Glutamatergic neuron (in vitro differentiated cells): ENCODE measurements around the gene CPHXL2. TPM values are rescaled to one million over a fixed set of nuclear protein-coding genes. Genes with fewer than 3 reads are reported as not detected.

Experiments used
- DNase-seq: peaks from one replicate; pipeline ENCODE4 v3.0.0; 2022
- H3K27ac Mint-ChIP-seq: one replicate; pipeline ENCODE4 v1.8.0; 2020; ENCODE audit warnings: mild to moderate bottlenecking, mixed read lengths, inconsistent platforms; ENCODE audit not compliant: unreplicated experiment
- H3K27me3 Mint-ChIP-seq: one replicate; pipeline ENCODE4 v1.8.0; 2020; ENCODE audit warnings: mild to moderate bottlenecking, moderate library complexity, mixed read lengths, inconsistent platforms; ENCODE audit not compliant: unreplicated experiment
- H3K36me3 Mint-ChIP-seq: one replicate; pipeline ENCODE4 v1.8.0; 2020; ENCODE audit warnings: mild to moderate bottlenecking, mixed read lengths, inconsistent platforms; ENCODE audit not compliant: unreplicated experiment
- H3K4me1 Mint-ChIP-seq: one replicate; pipeline ENCODE4 v1.8.0; 2020; ENCODE audit warnings: mild to moderate bottlenecking, low read depth, mixed read lengths, inconsistent platforms; ENCODE audit not compliant: unreplicated experiment
- H3K4me3 Mint-ChIP-seq: one replicate; pipeline ENCODE4 v1.8.0; 2020; ENCODE audit warnings: mild to moderate bottlenecking, mixed read lengths, inconsistent platforms; ENCODE audit not compliant: unreplicated experiment
- H3K9me3 Mint-ChIP-seq: one replicate; pipeline ENCODE4 v1.8.0; 2020; ENCODE audit warnings: mild to moderate bottlenecking, moderate library complexity, mixed read lengths, inconsistent platforms; ENCODE audit not compliant: unreplicated experiment
- long read RNA-seq: library from polyadenylated mRNA; unstranded; transcript quantifications from one replicate; pipeline ENCODE4 v2.0.0, GENCODE V29; 2020; ENCODE audit not compliant: unreplicated experiment
- total RNA-seq: library from RNA; stranded (reverse); fragmentation: NEBNext Ultra II Directional; extraction: Animal tissue kit (Norgen Biotek cat#: 25700); gene quantifications from one replicate; pipeline ENCODE4 v1.2.1, GENCODE V29; 2021; ENCODE audit not compliant: unreplicated experiment
- TF ChIP-seq, protein P1 (sequence below): fragments of 200-600 bp; sonication (generic); IDR thresholded peaks from one replicate; pipeline ENCODE4 v1.5.0; 2021; ENCODE audit not compliant: partially characterized antibody, unreplicated experiment

Gene CPHXL2
- total RNA-seq = not detected
- long read RNA-seq = 0 reads

DNA sequence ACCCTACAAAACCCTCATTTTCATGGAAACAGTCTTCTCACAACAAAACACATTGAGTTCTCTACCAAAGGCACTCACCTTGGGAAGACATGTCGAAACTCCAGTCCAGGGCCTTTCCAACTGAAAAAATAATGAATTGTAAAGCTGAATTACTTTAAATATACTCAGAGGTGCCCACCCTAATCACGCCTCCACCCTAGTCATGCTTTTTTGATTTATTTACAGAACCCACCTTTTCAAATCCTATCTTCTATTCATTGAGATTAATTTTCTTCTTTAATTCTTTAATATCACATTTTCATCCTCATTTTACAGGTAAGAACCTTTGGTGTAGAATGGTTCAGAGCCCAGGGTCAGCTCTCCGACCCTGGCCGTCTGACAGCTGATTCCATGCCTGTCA is at the start of gene CPHXL2:
TSS of gene CPHXL2 (minus strand) at position 101 of the 400 bp plus-strand sequence. CDS start at position 91, 10 bp downstream.
- Mint-ChIP-seq H3K4me1 (no peaks in the 10 kb centered on the region), H3K9me3 (peaks cover under 1% of the 10 kb centered on the region), H3K27me3 (no peaks in the 10 kb centered on the region), H3K36me3 (no peaks in the 10 kb centered on the region), H3K27ac (no peak within 1 kb of the TSS), H3K4me3 (no peak within 1 kb of the TSS)
- DNase-seq = no peak
- TF ChIP-seq, protein P1, sequence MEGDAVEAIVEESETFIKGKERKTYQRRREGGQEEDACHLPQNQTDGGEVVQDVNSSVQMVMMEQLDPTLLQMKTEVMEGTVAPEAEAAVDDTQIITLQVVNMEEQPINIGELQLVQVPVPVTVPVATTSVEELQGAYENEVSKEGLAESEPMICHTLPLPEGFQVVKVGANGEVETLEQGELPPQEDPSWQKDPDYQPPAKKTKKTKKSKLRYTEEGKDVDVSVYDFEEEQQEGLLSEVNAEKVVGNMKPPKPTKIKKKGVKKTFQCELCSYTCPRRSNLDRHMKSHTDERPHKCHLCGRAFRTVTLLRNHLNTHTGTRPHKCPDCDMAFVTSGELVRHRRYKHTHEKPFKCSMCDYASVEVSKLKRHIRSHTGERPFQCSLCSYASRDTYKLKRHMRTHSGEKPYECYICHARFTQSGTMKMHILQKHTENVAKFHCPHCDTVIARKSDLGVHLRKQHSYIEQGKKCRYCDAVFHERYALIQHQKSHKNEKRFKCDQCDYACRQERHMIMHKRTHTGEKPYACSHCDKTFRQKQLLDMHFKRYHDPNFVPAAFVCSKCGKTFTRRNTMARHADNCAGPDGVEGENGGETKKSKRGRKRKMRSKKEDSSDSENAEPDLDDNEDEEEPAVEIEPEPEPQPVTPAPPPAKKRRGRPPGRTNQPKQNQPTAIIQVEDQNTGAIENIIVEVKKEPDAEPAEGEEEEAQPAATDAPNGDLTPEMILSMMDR = no peak

DNA sequence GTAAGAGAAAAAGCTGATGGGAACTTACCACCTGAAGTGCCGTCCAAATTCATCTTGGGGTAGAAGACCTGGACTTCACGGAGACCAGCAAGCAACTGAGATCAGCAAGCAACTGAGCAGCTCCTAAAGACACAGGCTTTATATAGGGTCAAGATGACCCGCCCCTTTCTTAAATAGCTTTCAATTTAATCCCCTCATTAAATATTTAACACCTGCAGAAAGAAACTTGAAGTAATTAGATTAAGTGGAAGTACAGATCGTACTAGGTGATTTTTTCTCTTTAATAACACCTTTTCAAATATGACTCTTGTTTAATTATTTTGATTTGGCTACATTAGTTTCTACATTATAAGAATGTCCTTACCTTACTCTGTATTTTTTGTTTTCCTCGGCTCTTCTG is 49.6 kb upstream of the CPHXL2 start, which contains the start of gene CPHXL:
TSS of gene CPHXL (minus strand) at position 101 of the 400 bp plus-strand sequence. CDS start at position 53, 48 bp downstream.
- no peaks in the 10 kb centered on the region for H3K36me3 Mint-ChIP-seq
- no peak within 1 kb of the TSS for H3K4me3 Mint-ChIP-seq
- no peak for DNase-seq
- no peaks in the 10 kb centered on the region for H3K9me3 Mint-ChIP-seq
- no peaks in the 10 kb centered on the region for H3K27me3 Mint-ChIP-seq
- H3K4me1 Mint-ChIP-seq = no peaks in the 10 kb centered on the region
- TF ChIP-seq, protein P1 = no peak
- H3K27ac Mint-ChIP-seq = no peak within 1 kb of the TSS

DNA sequence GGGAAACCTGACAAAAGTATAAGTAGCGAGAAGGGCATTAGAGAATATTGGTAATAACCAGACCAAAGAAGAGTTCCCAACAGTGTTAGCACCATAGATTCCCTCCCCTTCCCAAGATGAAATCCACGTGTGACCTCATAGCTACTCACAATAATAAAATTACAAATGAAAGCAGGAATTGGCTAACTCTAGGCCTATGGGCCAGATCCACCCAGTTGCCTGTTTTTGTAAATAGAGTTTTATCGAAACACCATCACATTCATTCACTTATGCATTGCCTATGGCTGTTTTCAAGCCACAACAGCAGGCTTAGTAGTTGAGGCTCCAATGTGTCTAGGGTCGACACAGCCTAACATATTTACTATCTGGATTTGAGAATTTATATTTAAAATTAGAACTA is 41.6 kb upstream of the CPHXL2 start:
- Mint-ChIP-seq H3K4me3 (no peak overlapping the region), H3K27ac (no peak overlapping the region), H3K27me3 (peaks cover 4% of the 10 kb centered on the region), H3K4me1 (no peaks in the 10 kb centered on the region), H3K9me3 (no peaks in the 10 kb centered on the region), H3K36me3 (no peaks in the 10 kb centered on the region)
- TF ChIP-seq, protein P1 = no peak
- DNase-seq = no peak

DNA sequence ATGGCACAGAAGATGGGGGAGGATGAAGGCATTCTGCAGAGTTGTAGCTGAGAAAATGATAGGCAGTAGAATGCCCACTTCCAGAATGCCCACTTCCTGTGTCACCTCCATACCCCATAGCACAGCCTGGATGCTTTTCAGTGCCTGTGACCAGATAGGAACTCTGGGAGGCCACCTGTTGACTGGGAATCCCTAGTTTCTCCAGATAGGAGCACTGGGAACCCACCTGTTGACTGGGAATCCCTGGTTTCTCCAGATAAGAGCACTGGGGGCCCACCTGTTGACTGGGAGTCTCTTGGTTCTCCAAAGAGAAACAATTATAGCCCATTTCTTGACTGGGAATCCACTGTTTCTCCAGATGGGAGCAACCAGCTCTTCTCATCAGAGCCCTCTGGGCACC is 37.9 kb upstream of the CPHXL2 start:
- Mint-ChIP-seq H3K4me1 (no peaks in the 10 kb centered on the region), H3K36me3 (no peaks in the 10 kb centered on the region), H3K9me3 (no peaks in the 10 kb centered on the region), H3K4me3 (no peak overlapping the region), H3K27me3 (peaks cover 4% of the 10 kb centered on the region), H3K27ac (no peak overlapping the region)
- no peak for DNase-seq
- TF ChIP-seq, protein P1 = no peak

DNA sequence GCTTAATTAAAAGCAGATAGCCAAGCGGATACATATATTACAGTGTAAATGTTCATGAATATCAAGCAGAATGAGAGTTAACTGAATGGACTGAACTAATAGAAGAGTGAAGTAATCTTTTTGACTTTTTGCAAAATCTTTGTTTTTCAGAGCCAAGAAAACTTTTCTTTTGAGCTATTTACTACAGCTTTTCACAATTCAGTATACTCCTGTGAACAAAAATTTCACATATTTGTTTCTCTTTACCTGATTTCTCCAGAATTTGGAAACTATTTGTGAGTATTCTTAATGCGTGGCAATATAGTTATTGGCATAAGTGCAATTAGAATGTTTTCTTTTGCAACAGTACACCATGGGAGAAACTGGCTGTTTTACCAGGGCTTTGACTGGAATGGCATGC is 33.5 kb upstream of the CPHXL2 start:
- Mint-ChIP-seq H3K27ac (no peak overlapping the region), H3K36me3 (no peaks in the 10 kb centered on the region), H3K27me3 (peaks cover 3% of the 10 kb centered on the region), H3K4me3 (no peak overlapping the region), H3K4me1 (no peaks in the 10 kb centered on the region), H3K9me3 (no peaks in the 10 kb centered on the region)
- DNase-seq = no peak
- TF ChIP-seq, protein P1 = no peak
